ENCODE results near the gene TMEM106C. TPM values are rescaled to one million over a fixed set of nuclear protein-coding genes. Genes with fewer than 3 reads are reported as not detected.

The TMEM106C gene
- total and polyA plus RNA-seq, 2 of the 4 experiments (the other 2 are of a cell fraction), result 72.1 to 74.6 TPM

DNA sequence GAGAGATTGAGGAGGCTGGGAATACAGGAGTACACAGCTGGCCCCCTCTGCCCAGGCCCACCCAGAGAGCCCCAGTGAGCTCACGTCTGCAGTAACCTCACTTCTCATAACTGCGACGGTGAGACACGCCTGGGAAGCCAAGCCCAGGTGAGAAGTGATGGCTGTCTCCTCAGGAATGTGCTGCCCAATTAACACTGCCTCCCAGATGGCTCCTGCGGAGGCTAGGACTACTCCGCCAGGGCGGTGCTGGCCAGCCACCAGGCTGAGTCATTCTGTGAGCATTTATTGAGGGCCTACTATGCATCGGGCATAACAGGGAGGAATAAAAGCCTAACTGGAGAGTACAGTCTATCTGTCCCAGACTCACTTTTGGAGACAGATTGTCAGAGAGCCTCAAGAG, 9.3 kb upstream of the TMEM106C start:
- dilution Hi-C loops (cut with HindIII; ENCODE audit: low sequenced_read_pairs, unreplicated experiment) (no loop called here), intact Hi-C loops (cut with micrococcal nuclease) (no loop called here), in situ Hi-C loops (cut with MboI; ENCODE audit: low sequenced_read_pairs) (no loop called here)
- Histone ChIP-seq H2AK5ac (ENCODE audit: low read depth, low read length) (no peak overlapping the region), H3K9ac (ENCODE audit: low read depth, low read length) (no peak overlapping the region), H3K27ac (ENCODE audit: insufficient read depth, low read length) (no peak overlapping the region), H3K4me1 (ENCODE audit: control insufficient read depth, insufficient read depth, low read length) (no peaks in the 10 kb centered on the region), H2BK5ac (ENCODE audit: low read depth, low read length, poor library complexity, severe bottlenecking) (no peak overlapping the region), H4K20me1 (ENCODE audit: insufficient read depth, low read length) (no peaks in the 10 kb centered on the region), H3K56ac (ENCODE audit: extremely low read depth, insufficient read depth, low read length) (no peak overlapping the region), H3K9me3 (ENCODE audit: control insufficient read depth, insufficient read depth, low read length) (peaks cover 9% of the 10 kb centered on the region; the same call in 1 of the 2 replicates), H4K91ac (ENCODE audit: insufficient read depth, low read depth, low read length) (no peak overlapping the region), H3K36me3 (ENCODE audit: control insufficient read depth, insufficient read depth, low read length) (no peaks in the 10 kb centered on the region), H3K4ac (ENCODE audit: low read depth, low read length) (no peak overlapping the region), H2AK9ac (replicated peaks; ENCODE audit: low read depth, low read length, poor library complexity) (no peak overlapping the region), H2AFZ (replicated peaks; ENCODE audit: low read length, poor library complexity) (no peak overlapping the region), H4K5ac (ENCODE audit: low read depth, low read length) (no peak overlapping the region), H3K23ac (ENCODE audit: low read depth, low read length) (no peak overlapping the region), H3K18ac (ENCODE audit: low read depth, low read length) (no peak overlapping the region), H2BK120ac (ENCODE audit: low read depth, low read length) (no peak overlapping the region), H3K79me1 (ENCODE audit: low read depth in 1 of 2, low read length in 2 of 2) (no peaks in the 10 kb centered on the region), H3K14ac (replicated peaks; ENCODE audit: low read depth, low read length) (no peak overlapping the region), H2BK15ac (ENCODE audit: low read depth, low read length) (no peak overlapping the region), H3K27me3 (ENCODE audit: control insufficient read depth, insufficient read depth, low read length) (peaks cover 28% of the 10 kb centered on the region), H2BK20ac (ENCODE audit: low read depth, low read length) (no peak overlapping the region), H3K4me3 (ENCODE audit: insufficient read depth, low read depth, low read length) (no peak overlapping the region), H4K8ac (ENCODE audit: low read depth in 2 of 2, low read length in 2 of 2) (no peak overlapping the region), H3K4me2 (ENCODE audit: low read depth, low read length) (no peak overlapping the region), H3K9me1 (ENCODE audit: insufficient read depth, low read length) (no peaks in the 10 kb centered on the region; the same call in 1 of the 2 replicates)
- 87% methylated on average over 4 of the region's 8 CpGs; no CpG with 5 or more reads in 1 of the 2 experiments for WGBS, 2 experiments (ENCODE audit: extremely low coverage in 2 of 2, insufficient read length in 1 of 2)
- BruUV-seq (replicated peaks), result no TSS peak
- TF ChIP-seq NFE2L2 (IDR thresholded peaks at IDR 0.05; ENCODE audit: low read depth, low read length) (no peak), POLR2A (IDR thresholded peaks at IDR 0.05; ENCODE audit: low read depth, low read length) (no peak), SMC3 (IDR thresholded peaks at IDR 0.05; ENCODE audit: low read depth, low read length) (no peak), MAFK (IDR thresholded peaks at IDR 0.05; ENCODE audit: low read depth, low read length) (no peak), RCOR1 (IDR thresholded peaks at IDR 0.05; ENCODE audit: insufficient replicate concordance, low read length) (no peak), BHLHE40 (IDR thresholded peaks at IDR 0.05; ENCODE audit: low read depth, low read length) (no peak), CHD1 (IDR thresholded peaks at IDR 0.05; ENCODE audit: low read depth, low read length) (no peak), MXI1 (IDR thresholded peaks at IDR 0.05; ENCODE audit: borderline replicate concordance, low read depth, low read length) (no peak), MAZ (IDR thresholded peaks at IDR 0.05; ENCODE audit: borderline replicate concordance, low read depth, low read length) (no peak), RAD21 (IDR thresholded peaks at IDR 0.05; ENCODE audit: low read length) (no peak), FOS (IDR thresholded peaks at IDR 0.05; ENCODE audit: low read depth, low read length) (no peak), CEBPB (IDR thresholded peaks at IDR 0.05; ENCODE audit: low read depth, low read length) (no peak), RFX5 (IDR thresholded peaks at IDR 0.05; ENCODE audit: low read depth, low read length) (no peak)
- TF ChIP-seq, protein P1, sequence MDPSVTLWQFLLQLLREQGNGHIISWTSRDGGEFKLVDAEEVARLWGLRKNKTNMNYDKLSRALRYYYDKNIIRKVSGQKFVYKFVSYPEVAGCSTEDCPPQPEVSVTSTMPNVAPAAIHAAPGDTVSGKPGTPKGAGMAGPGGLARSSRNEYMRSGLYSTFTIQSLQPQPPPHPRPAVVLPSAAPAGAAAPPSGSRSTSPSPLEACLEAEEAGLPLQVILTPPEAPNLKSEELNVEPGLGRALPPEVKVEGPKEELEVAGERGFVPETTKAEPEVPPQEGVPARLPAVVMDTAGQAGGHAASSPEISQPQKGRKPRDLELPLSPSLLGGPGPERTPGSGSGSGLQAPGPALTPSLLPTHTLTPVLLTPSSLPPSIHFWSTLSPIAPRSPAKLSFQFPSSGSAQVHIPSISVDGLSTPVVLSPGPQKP (IDR thresholded peaks at IDR 0.05; ENCODE audit: borderline replicate concordance, low read depth, low read length), result no peak
- TF ChIP-seq, protein P2, sequence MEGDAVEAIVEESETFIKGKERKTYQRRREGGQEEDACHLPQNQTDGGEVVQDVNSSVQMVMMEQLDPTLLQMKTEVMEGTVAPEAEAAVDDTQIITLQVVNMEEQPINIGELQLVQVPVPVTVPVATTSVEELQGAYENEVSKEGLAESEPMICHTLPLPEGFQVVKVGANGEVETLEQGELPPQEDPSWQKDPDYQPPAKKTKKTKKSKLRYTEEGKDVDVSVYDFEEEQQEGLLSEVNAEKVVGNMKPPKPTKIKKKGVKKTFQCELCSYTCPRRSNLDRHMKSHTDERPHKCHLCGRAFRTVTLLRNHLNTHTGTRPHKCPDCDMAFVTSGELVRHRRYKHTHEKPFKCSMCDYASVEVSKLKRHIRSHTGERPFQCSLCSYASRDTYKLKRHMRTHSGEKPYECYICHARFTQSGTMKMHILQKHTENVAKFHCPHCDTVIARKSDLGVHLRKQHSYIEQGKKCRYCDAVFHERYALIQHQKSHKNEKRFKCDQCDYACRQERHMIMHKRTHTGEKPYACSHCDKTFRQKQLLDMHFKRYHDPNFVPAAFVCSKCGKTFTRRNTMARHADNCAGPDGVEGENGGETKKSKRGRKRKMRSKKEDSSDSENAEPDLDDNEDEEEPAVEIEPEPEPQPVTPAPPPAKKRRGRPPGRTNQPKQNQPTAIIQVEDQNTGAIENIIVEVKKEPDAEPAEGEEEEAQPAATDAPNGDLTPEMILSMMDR (conservative IDR thresholded peaks at IDR 0.05; ENCODE audit: low read depth, low read length), result no peak
- TF ChIP-seq, protein P3, sequence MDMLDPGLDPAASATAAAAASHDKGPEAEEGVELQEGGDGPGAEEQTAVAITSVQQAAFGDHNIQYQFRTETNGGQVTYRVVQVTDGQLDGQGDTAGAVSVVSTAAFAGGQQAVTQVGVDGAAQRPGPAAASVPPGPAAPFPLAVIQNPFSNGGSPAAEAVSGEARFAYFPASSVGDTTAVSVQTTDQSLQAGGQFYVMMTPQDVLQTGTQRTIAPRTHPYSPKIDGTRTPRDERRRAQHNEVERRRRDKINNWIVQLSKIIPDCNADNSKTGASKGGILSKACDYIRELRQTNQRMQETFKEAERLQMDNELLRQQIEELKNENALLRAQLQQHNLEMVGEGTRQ (IDR thresholded peaks at IDR 0.05; ENCODE audit: low read depth, low read length), result no peak
- CTCF ChIA-PET, result no interaction called here
- DNase-seq, result no peak
- POLR2A ChIA-PET (ENCODE audit: unreplicated experiment), result no interaction called here
- no peak for ATAC-seq (ENCODE audit: low read depth)

Data from IMR-90 (cell line).